ENCODE measurements around the gene APBA1.
"Not testable (repeated sequence)": the region's sequence is repeated elsewhere in the genome, so short reads cannot be mapped to it uniquely, and the experiment has no call there.

Gene APBA1

GRCh38 chr9:69443178-69443577 is 229.0 kb downstream of the APBA1 start:
- Histone ChIP-seq H3K27ac (ENCODE audit: low read depth, low read length) (no peak overlapping the region), H3F3A (ENCODE audit: insufficient read depth) (no peaks in the 10 kb centered on the region), H4K20me1 (ENCODE audit: low read depth, low read length) (no peaks in the 10 kb centered on the region), H3K79me2 (ENCODE audit: insufficient read depth, low read length) (no peaks in the 10 kb centered on the region), H3K9me3 (ENCODE audit: insufficient read depth, low read length) (no peaks in the 10 kb centered on the region), H3K36me3 (ENCODE audit: low read length) (no peaks in the 10 kb centered on the region), H3K9me2 (replicated peaks; ENCODE audit: insufficient read depth, low read length) (no peaks in the 10 kb centered on the region), H3K4me3 (ENCODE audit: insufficient read depth, low read length, poor library complexity, severe bottlenecking) (no peak overlapping the region), H3K4me2 (ENCODE audit: low read depth, low read length, poor library complexity, severe bottlenecking) (no peak overlapping the region), H3K27me3 (ENCODE audit: low read length) (no peaks in the 10 kb centered on the region), H3K9ac (ENCODE audit: low read length) (no peak overlapping the region), H2AFZ (ENCODE audit: low read depth, low read length, severe bottlenecking) (no peak overlapping the region)
- TF ChIP-seq CTCF (IDR thresholded peaks at IDR 0.05; ENCODE audit: insufficient read depth, low read length, poor library complexity, severe bottlenecking) (no peak), EZH2phosphoT487 (conservative IDR thresholded peaks at IDR 0.05; ENCODE audit: low read length) (no peak)

GRCh38 chr9:69442486-69442885 is 229.7 kb downstream of the APBA1 start:
- no peak overlapping the region for H3K27ac ChIP-seq (ENCODE audit: low read depth, low read length)
- no peaks in the 10 kb centered on the region for H3K36me3 ChIP-seq (ENCODE audit: low read length)
- no peaks in the 10 kb centered on the region for H3F3A ChIP-seq (ENCODE audit: insufficient read depth)
- no peaks in the 10 kb centered on the region for H3K9me2 ChIP-seq (replicated peaks; ENCODE audit: insufficient read depth, low read length)
- no peak overlapping the region for H3K4me3 ChIP-seq (ENCODE audit: insufficient read depth, low read length, poor library complexity, severe bottlenecking)
- TF ChIP-seq CTCF (IDR thresholded peaks at IDR 0.05; ENCODE audit: insufficient read depth, low read length, poor library complexity, severe bottlenecking) (no peak), EZH2phosphoT487 (conservative IDR thresholded peaks at IDR 0.05; ENCODE audit: low read length) (no peak)
- no peak overlapping the region for H3K9ac ChIP-seq (ENCODE audit: low read length)
- no peaks in the 10 kb centered on the region for H4K20me1 ChIP-seq (ENCODE audit: low read depth, low read length)
- no peaks in the 10 kb centered on the region for H3K27me3 ChIP-seq (ENCODE audit: low read length)
- H3K9me3 ChIP-seq (ENCODE audit: insufficient read depth, low read length): no peaks in the 10 kb centered on the region
- H3K79me2 ChIP-seq (ENCODE audit: insufficient read depth, low read length): no peaks in the 10 kb centered on the region
- no peak overlapping the region for H3K4me2 ChIP-seq (ENCODE audit: low read depth, low read length, poor library complexity, severe bottlenecking)
- no peak overlapping the region for H2AFZ ChIP-seq (ENCODE audit: low read depth, low read length, severe bottlenecking)

GRCh38 chr9:69440254-69440955 is 231.8 kb downstream of the APBA1 start:
- not testable (repeated sequence) for H3K79me2 ChIP-seq (ENCODE audit: insufficient read depth, low read length); H3K27me3 ChIP-seq (ENCODE audit: low read length); H3K9ac ChIP-seq (ENCODE audit: low read length); H2AFZ ChIP-seq (ENCODE audit: low read depth, low read length, severe bottlenecking); H3K9me2 ChIP-seq (replicated peaks; ENCODE audit: insufficient read depth, low read length); H3K4me2 ChIP-seq (ENCODE audit: low read depth, low read length, poor library complexity, severe bottlenecking); H3F3A ChIP-seq (ENCODE audit: insufficient read depth); H3K36me3 ChIP-seq (ENCODE audit: low read length); H4K20me1 ChIP-seq (ENCODE audit: low read depth, low read length); H3K4me3 ChIP-seq (ENCODE audit: insufficient read depth, low read length, poor library complexity, severe bottlenecking); H3K27ac ChIP-seq (ENCODE audit: low read depth, low read length); H3K9me3 ChIP-seq (ENCODE audit: insufficient read depth, low read length)

- not testable (repeated sequence) for H3K79me2 ChIP-seq (ENCODE audit: insufficient read depth, low read length)
These were observed 232.5 kb downstream of the APBA1 start for GRCh38 chr9:69439654-69440053.

More at GRCh38 chr9:69439654-69440053, 232.5 kb downstream of the APBA1 start:
- H3F3A ChIP-seq (ENCODE audit: insufficient read depth); H3K4me2 ChIP-seq (ENCODE audit: low read depth, low read length, poor library complexity, severe bottlenecking); H3K9me3 ChIP-seq (ENCODE audit: insufficient read depth, low read length); H2AFZ ChIP-seq (ENCODE audit: low read depth, low read length, severe bottlenecking); H3K36me3 ChIP-seq (ENCODE audit: low read length); H4K20me1 ChIP-seq (ENCODE audit: low read depth, low read length); H3K27me3 ChIP-seq (ENCODE audit: low read length); H3K27ac ChIP-seq (ENCODE audit: low read depth, low read length); H3K4me3 ChIP-seq (ENCODE audit: insufficient read depth, low read length, poor library complexity, severe bottlenecking); H3K9ac ChIP-seq (ENCODE audit: low read length); H3K9me2 ChIP-seq (replicated peaks; ENCODE audit: insufficient read depth, low read length): not testable (repeated sequence)

Data from SU-DHL-6 (cell line).